LHCN-M2 (cell line): ENCODE data around the gene GDA. TPM values are rescaled to one million over a fixed set of nuclear protein-coding genes. Genes with fewer than 3 reads are reported as not detected.
"Not testable (repeated sequence)": the region's sequence is repeated elsewhere in the genome, so short reads cannot be mapped to it uniquely, and the experiment has no call there.

Source experiments
- DNase-seq: peaks from one replicate; pipeline ENCODE4 v3.0.0-alpha.2; 2012; ENCODE audit warnings: low read depth
- total RNA-seq: library from RNA; depleted of rRNA; stranded (reverse); fragments of >200 nt; gene quantifications from 2 replicates; pipeline ENCODE4 v1.2.3, GENCODE V29; 2014

The GDA gene
- total RNA-seq, 1 experiment from 2014 or later = not detected

- no peak for DNase-seq
These were observed 56.3 kb downstream of the GDA start for GRCh38 chr9:72205513-72205912.

GRCh38 chr9:72207278-72207677 is 58.0 kb downstream of the GDA start:
- DNase-seq = no peak

DNA sequence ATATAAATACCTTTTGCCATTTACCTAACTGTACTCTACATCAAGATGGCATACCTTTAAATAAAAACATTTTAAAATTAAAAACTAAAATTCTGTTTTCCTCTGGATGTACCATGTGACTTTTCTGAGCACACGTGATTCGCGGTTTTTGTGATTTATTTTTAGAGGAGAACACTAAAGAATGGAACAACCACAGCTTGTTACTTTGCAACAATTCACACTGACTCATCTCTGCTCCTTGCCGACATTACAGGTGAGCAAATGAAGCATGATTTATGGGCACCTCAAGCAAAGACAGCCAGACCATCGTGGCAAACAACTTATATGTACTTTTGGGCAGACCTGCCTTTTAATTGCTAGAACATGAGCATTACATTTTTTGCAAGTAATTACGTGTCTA is 61.3 kb downstream of the GDA start:
- no peak for DNase-seq

DNA sequence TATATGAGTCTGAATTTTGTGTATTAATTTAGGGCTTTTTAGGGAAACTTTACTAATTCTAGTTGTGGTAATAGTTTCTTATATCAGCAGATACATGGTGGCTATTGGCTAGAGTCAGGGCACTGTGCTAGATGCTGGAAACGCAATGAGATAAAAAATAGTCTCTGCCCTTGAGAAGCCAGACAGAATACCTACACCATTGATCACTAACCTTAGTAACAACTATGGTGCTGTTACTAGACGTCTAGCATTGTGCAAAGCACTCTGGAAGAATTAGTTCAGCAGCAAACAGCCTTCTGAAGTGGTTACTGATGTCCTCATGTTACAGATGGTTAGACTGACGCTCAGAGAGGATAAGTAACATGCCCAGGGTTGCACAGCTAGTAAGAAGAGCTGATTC is 61.8 kb downstream of the GDA start:
- no peak for DNase-seq

GRCh38 chr9:72213906-72214305 is 64.7 kb downstream of the GDA start:
- no peak for DNase-seq

GRCh38 chr9:72217306-72217842 is 68.1 kb downstream of the GDA start:
- no peak for DNase-seq

DNA sequence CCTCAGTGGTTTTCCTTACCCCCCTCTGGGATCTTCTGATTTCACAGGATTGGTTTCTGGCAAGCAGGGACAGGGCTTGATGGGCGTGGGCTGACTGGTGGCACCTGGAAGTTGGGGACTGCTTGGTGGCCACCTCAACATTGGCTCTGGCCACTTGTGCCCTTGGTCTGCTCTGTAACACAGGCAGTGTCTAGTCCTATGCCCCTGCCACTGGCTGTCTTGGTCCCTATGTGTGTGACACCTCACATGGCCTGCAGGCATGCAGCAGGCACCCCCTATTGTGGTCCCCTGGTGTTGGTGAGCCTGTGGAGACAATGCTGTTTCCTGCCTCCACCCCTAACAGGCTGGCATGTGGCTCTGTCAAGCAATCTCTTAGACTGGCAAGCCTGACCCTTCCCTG is 71.3 kb downstream of the GDA start:
- no peak for DNase-seq

GRCh38 chr9:72226146-72226812 is 77.0 kb downstream of the GDA start:
- DNase-seq = no peak

- DNase-seq = no peak
These were observed 79.0 kb downstream of the GDA start for GRCh38 chr9:72228282-72228681.

- no peak for DNase-seq
These were observed 83.5 kb downstream of the GDA start for GRCh38 chr9:72232778-72233177.

- DNase-seq = no peak
These were observed 98.3 kb downstream of the GDA start for GRCh38 chr9:72247549-72247948.

DNA sequence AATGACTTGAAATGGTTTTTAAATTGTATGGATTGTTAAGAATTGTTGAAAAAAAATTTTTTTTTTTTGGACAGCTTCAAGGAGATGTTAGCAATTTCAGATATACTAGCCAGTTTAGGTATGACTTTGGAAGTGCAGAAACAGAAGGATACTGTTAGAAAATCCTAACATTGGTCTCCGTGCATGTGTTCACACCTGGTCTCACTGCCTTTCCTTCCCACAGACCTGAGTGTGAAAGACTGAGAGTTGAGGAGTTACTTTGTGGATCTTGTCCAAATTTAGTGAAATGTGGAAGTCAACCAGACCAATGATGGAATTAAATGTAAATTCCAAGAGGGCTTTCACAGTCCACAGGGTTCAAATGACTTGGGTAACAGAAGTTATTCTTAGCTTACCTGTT is 102.3 kb downstream of the GDA start:
- no peak for DNase-seq

GRCh38 chr9:72254901-72255545 is 105.8 kb downstream of the GDA start:
- DNase-seq = no peak

GRCh38 chr9:72255569-72255968 is 106.3 kb downstream of the GDA start:
- no peak for DNase-seq

DNA sequence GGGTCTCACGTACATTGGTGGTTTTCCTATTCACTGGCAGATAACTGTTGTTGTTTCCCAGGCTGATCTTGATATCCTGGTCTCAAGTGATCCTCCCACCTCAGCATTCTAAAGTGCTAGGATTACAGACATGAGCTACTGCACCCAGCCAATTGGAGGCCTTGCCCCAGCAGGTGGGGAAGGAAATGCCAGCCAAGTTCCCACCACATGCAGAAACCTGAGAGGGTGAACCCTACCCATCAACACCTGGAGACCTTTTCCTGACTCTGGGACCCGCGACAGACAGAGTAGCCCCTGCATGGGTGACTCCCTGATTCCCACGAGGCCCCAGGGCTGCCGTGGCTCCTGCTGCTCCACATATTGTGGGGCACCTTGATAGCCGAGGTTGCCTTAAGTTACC is 107.7 kb downstream of the GDA start:
- DNase-seq = no peak

DNA sequence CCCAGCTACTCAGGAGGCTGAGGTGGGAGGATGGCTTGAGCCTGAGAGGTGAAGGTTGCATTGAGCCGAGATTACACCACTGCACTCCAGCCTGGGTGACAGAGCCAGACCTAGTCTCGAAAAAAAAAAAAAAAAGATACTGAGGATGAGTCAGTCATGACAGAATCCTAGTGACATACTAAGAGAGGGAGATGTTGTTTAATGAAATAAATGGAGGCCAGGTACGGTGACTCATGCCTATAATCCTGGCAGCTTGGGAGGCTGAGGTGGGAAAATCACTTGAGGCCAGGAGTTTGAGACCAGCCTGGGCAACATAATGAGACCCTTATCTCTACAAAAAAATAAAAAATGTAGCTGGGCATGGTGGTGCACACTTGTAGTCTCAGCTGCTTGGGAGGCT is 108.6 kb downstream of the GDA start:
- DNase-seq = no peak

DNA sequence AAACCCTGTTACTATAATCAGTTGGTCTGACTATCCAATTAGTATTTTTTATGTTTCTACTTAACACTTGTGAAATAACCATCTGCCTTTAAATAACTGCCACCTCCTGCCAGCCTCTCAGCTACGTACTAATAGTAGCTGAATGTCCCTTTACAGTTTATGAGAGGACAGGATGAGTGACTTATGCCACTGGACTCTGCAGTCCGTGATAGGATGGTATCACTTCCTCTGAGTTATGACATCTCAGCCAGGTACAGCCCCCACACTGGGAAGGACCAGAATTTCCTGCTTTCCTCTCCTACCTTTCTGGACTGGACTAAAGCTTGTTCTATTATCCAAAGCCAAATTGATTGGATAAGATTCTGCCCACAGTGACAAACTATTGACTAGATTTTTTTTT is 112.8 kb downstream of the GDA start:
- DNase-seq = no peak

- DNase-seq = no peak
These were observed 114.3 kb downstream of the GDA start for GRCh38 chr9:72263572-72263971.

GRCh38 chr9:72268961-72269360 is 119.7 kb downstream of the GDA start:
- no peak for DNase-seq

DNA sequence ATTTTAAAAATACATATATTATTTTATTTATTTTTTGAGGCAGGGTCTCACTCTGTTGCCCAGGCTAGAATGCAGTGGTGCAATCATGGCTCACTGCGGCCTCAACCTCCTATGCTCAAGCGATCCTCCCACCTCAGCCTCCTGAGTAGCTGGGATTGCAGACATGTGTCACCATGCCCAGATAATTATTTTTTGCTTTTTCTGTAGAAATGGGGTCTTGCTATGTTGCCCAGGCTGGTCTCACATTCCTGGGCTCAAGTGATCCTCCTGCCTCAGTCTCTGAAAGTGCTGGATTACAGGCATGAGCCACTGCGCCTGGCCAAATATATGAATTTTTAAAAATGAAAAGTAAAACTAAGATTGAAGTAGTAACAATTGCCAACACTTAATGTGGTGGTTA is 121.1 kb downstream of the GDA start:
- not testable (repeated sequence) for DNase-seq

GRCh38 chr9:72271613-72272478 is 122.6 kb downstream of the GDA start:
- DNase-seq = peak; percentile 52

GRCh38 chr9:72274441-72274840 is 125.2 kb downstream of the GDA start:
- DNase-seq = no peak
